Endothelial cell of umbilical vein (primary cell): ENCODE data around the gene REXO2. TPM values are rescaled to one million over a fixed set of nuclear protein-coding genes. Genes with fewer than 3 reads are reported as not detected.

Source experiments
- BruUV-seq: library from RNA; stranded (reverse); fragments of 400-500 nt; replicated peaks from 2 replicates; lab custom pipeline; 2021; lab: Mats Ljungman, UMichigan
- CTCF ChIA-PET: fragments of 300-600, 350-600 bp; sonication (Branson Sonifier 250); formaldehyde crosslinking; loops from one replicate; lab custom pipeline; 2021; ENCODE audit warnings: antibody characterized with exemption, inconsistent platforms; lab: Charles Lee
- POLR2A ChIA-PET: fragments of 300-600, 350-600 bp; sonication (Branson Sonifier 250); formaldehyde crosslinking; loops from one replicate; lab custom pipeline; 2021; ENCODE audit warnings: antibody characterized with exemption, inconsistent platforms; lab: Charles Lee
- DNase-seq: peaks from one replicate; pipeline ENCODE4 v3.0.0-alpha.2; 2011; ENCODE audit warnings: low read depth, low spot score
- FAIRE-seq: peaks from 2 replicates; lab custom pipeline; 2011; peaks lifted over from hg19 to GRCh38; lab: Jason Lieb, UNC
- H2AFZ ChIP-seq: 2 replicates; pipeline ENCODE4 v1.6.0; 2012; ENCODE audit warnings: low read depth, low read length, control low read depth, inconsistent platforms
- H3K27ac ChIP-seq: 2 replicates; pipeline ENCODE4 v1.5.1; 2011; ENCODE audit warnings: low read depth, mild to moderate bottlenecking, control low read depth, low read length, moderate library complexity; ENCODE audit not compliant: insufficient read depth
- H3K27me3 ChIP-seq, 2 experiments: 2 replicates each; pipeline versions ENCODE4 v1.6.0 to v1.6.1; 2011; ENCODE audit warnings: low read length in 2 of 2, mixed read lengths in 1 of 2; ENCODE audit not compliant: control insufficient read depth in 2 of 2, insufficient read depth in 2 of 2
- H3K36me3 ChIP-seq, 2 experiments: 2 replicates in 1 of 2; 3 replicates in 1 of 2; pipeline ENCODE4 v1.5.1; 2011; ENCODE audit warnings: low read length in 2 of 2, mild to moderate bottlenecking in 1 of 2, moderate library complexity in 1 of 2; ENCODE audit not compliant: control insufficient read depth in 2 of 2, insufficient read depth in 2 of 2; ENCODE audit errors: extremely low read depth in 1 of 2
- H3K4me1 ChIP-seq: 3 replicates; pipeline ENCODE4 v1.5.1; 2011; ENCODE audit warnings: mild to moderate bottlenecking, low read length; ENCODE audit not compliant: control insufficient read depth, insufficient read depth; ENCODE audit errors: extremely low read depth
- H3K4me2 ChIP-seq: 2 replicates; pipeline ENCODE4 v1.6.1; 2011; ENCODE audit warnings: low read length, control low read depth, mixed read lengths; ENCODE audit not compliant: insufficient read depth
- H3K4me3 ChIP-seq, 3 experiments: fragments of 200-600 bp in 1 of 3; sonication (generic), shearing (Covaris generic) in 1 of 3; replicated peaks in 1 of 3; 2 replicates each; pipeline ENCODE4 v1.5.1; 2011 to 2016; ENCODE audit warnings: control low read depth in 3 of 3, low read length in 3 of 3, mild to moderate bottlenecking in 2 of 3, inconsistent platforms in 1 of 3, low read depth in 1 of 3, moderate library complexity in 1 of 3; ENCODE audit not compliant: insufficient read depth in 1 of 3
- H3K79me2 ChIP-seq: 2 replicates; pipeline ENCODE4 v1.6.0; 2012; ENCODE audit warnings: low read length, inconsistent platforms; ENCODE audit not compliant: control insufficient read depth, insufficient read depth
- H3K9ac ChIP-seq: replicated peaks from 2 replicates; pipeline ENCODE3; 2011; ENCODE audit warnings: low read length, control low read depth; ENCODE audit not compliant: insufficient read depth; ENCODE audit errors: extremely low read depth
- H3K9me1 ChIP-seq: replicated peaks from 3 replicates; pipeline ENCODE4 v1.6.0; 2011; ENCODE audit warnings: mild to moderate bottlenecking, low read length; ENCODE audit not compliant: control insufficient read depth, insufficient read depth; ENCODE audit errors: extremely low read depth
- H3K9me3 ChIP-seq: replicated peaks from 2 replicates; pipeline ENCODE4 v1.5.1; 2012; ENCODE audit warnings: low read length, inconsistent platforms; ENCODE audit not compliant: control insufficient read depth, insufficient read depth
- H4K20me1 ChIP-seq: replicated peaks from 2 replicates; pipeline ENCODE3; 2011; ENCODE audit warnings: mild to moderate bottlenecking, low read length; ENCODE audit not compliant: control insufficient read depth, insufficient read depth; ENCODE audit errors: extremely low read depth
- CTCF ChIP-seq, 2 donors: IDR thresholded peaks; 1 replicate in 1 of 2; 2 replicates in 1 of 2; pipeline ENCODE4 v1.5.1; 2011; ENCODE audit warnings: low read length in 2 of 2, mild to moderate bottlenecking in 2 of 2, moderate library complexity in 2 of 2, control low read depth in 1 of 2, inconsistent platforms in 1 of 2, low read depth in 1 of 2; ENCODE audit not compliant: insufficient read depth in 1 of 2; ENCODE audit errors: extremely low read depth in 1 of 2
- EZH2 ChIP-seq: IDR thresholded peaks from 2 replicates; pipeline ENCODE4 v1.6.1; 2012; ENCODE audit warnings: borderline replicate concordance, low read depth, mild to moderate bottlenecking, moderate library complexity, low read length, inconsistent platforms; ENCODE audit not compliant: severe bottlenecking
- FOS ChIP-seq: IDR thresholded peaks from 2 replicates; pipeline ENCODE4 v1.6.1; 2011; ENCODE audit warnings: mild to moderate bottlenecking, low read length, moderate library complexity, borderline replicate concordance; ENCODE audit not compliant: insufficient read depth
- GATA2 ChIP-seq: IDR thresholded peaks from 2 replicates; pipeline ENCODE4 v1.7.0; 2011; ENCODE audit warnings: low read depth, mild to moderate bottlenecking, moderate library complexity, mixed read lengths, low read length; ENCODE audit not compliant: insufficient read length, insufficient read depth
- JUN ChIP-seq: IDR thresholded peaks from 2 replicates; pipeline ENCODE4 v1.6.1; 2011; ENCODE audit warnings: borderline replicate concordance, low read depth; ENCODE audit not compliant: insufficient read length, insufficient read depth
- MAX ChIP-seq: IDR thresholded peaks from 2 replicates; pipeline ENCODE4 v1.6.1; 2011; ENCODE audit not compliant: insufficient read depth, insufficient read length
- MYC ChIP-seq: IDR thresholded peaks from one replicate; pipeline ENCODE4 v1.6.1; 2011; ENCODE audit warnings: mild to moderate bottlenecking, low read depth, low read length
- POLR2A ChIP-seq: IDR thresholded peaks from 2 replicates; pipeline ENCODE4 v1.6.1; 2012; ENCODE audit warnings: low read depth, mild to moderate bottlenecking, control low read depth, low read length
- POLR2AphosphoS5 ChIP-seq: IDR thresholded peaks from 2 replicates; pipeline ENCODE4 v1.6.1; 2012; ENCODE audit warnings: low read depth, mild to moderate bottlenecking, control low read depth, low read length, moderate library complexity; ENCODE audit not compliant: insufficient read depth
- dilution Hi-C: fragments of 300-500 bp; cut with MboI; formaldehyde crosslinking; loops from one replicate; pipeline ENCODE4 v1.15.0; 2019; ENCODE audit warnings: low sequenced_read_pairs; ENCODE audit not compliant: extremely low pct_ligation_motif_present
- intact Hi-C: fragments of 100-400 bp; cut with micrococcal nuclease; formaldehyde crosslinking; loops from one replicate; pipeline ENCODE4 v1.10.0; 2022
- polyA plus RNA-seq, 4 experiments: library from polyadenylated mRNA; depleted of rRNA in 3 of 4; stranded (reverse) in 3 of 4; unstranded in 1 of 4; fragments of >200 nt; gene quantifications; 2 replicates each; pipeline versions ENCODE4 v1.2.1 to v1.2.3, GENCODE V29; 2011 to 2012; ENCODE audit warnings: missing spikeins in 1 of 4
- total RNA-seq: library from RNA; stranded (reverse); gene quantifications from 2 replicates; pipeline ENCODE4 v1.2.3, GENCODE V29; 2021

Gene REXO2
- total and polyA plus RNA-seq, 2 donors (not counting 3 experiments of a cell fraction or from before 2014, with no cell fraction given) = 182 to 296 TPM

GRCh38 chr11:114466742-114467141, 27.5 kb downstream of the REXO2 start:
- BruUV-seq = no TSS peak
- H3K79me2 ChIP-seq = no peaks in the 10 kb centered on the region
- H4K20me1 ChIP-seq = no peaks in the 10 kb centered on the region
- DNase-seq (no peak), FAIRE-seq (no peak)
- H3K27me3 ChIP-seq = no peaks in the 10 kb centered on the region
- H3K4me1 ChIP-seq = no peaks in the 10 kb centered on the region
- no peaks in the 10 kb centered on the region for H3K9me3 ChIP-seq
- no peak for TF ChIP-seq JUN
- TF ChIP-seq MYC = no peak
- TF ChIP-seq MAX = no peak
- TF ChIP-seq FOS = no peak
- TF ChIP-seq CTCF (IDR thresholded peaks at IDR 0.05; ENCODE audit: extremely low read depth in 1 of 2, insufficient read depth in 1 of 2, low read depth in 1 of 2, low read length in 2 of 2) = no peak
- TF ChIP-seq EZH2 = no peak
- TF ChIP-seq POLR2AphosphoS5 = no peak
- TF ChIP-seq POLR2A = no peak
- no peak for TF ChIP-seq GATA2
- no peak overlapping the region for H3K4me3 ChIP-seq
- POLR2A ChIA-PET = no interaction called here
- H3K9me1 ChIP-seq = no peaks in the 10 kb centered on the region
- no peak overlapping the region for H3K4me2 ChIP-seq
- intact Hi-C loops (no loop called here), dilution Hi-C loops (no loop called here)
- no peak overlapping the region for H3K27ac ChIP-seq
- no peak overlapping the region for H3K9ac ChIP-seq
- H3K36me3 ChIP-seq = no peaks in the 10 kb centered on the region
- H2AFZ ChIP-seq = no peak overlapping the region
- CTCF ChIA-PET = no interaction called here
